Umbilical cord (tissue), 2 donors: ENCODE measurements around the gene STH. TPM values are rescaled to one million over a fixed set of nuclear protein-coding genes. Genes with fewer than 3 reads are reported as not detected.

ENCODE experiments used
- DNase-seq: peaks from one replicate; pipeline ENCODE4 v3.0.0-alpha.2; 2015; ENCODE audit warnings: low spot score
- total RNA-seq: library from RNA; depleted of rRNA; stranded (reverse); fragments of >200 nt; gene quantifications from one replicate; pipeline ENCODE4 v1.2.3, GENCODE V29; 2014; ENCODE audit warnings: low replicate concordance; ENCODE audit not compliant: insufficient read depth

STH gene
- total RNA-seq, 1 donor from 2014 or later: not detected

DNA sequence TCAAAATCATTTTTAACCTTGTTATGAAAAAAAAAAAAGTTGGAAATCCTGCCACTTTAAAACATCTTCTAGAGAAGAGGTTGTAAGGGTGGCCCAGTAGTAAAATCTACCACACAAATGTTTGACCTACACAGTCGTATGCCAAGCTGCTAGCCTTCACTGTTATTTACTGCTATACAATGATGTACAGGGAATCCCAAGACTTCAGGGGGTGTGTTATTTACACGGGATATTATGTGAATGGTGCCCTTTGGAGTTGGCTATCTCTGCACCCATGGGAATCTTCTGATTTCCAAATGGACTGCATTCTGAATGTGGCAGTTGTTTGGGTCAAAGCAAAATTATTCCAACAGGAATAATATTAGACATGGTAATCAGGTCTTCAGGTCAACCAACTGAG, 45.9 kb downstream of the STH start:
- DNase-seq: no peak

DNA sequence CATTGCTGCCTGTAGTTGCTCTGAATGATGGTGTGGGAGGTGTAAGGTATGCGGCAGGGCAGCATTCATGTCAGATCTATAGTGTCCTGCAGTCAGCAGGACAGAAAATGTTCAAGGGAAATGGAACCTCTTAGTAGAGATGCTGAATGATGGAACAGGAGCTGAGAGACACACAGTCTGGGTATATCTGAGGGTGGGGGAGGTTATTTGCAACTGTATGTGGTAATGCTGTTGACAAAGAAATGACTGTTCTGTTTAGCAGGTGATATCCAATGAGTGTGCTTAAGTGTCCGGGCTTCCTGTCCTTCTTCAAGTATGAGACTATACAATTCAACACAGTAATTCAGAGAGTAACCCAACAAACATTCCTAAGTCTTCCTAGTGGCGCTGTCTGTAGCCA, 46.6 kb downstream of the STH start:
- no peak for DNase-seq

DNA sequence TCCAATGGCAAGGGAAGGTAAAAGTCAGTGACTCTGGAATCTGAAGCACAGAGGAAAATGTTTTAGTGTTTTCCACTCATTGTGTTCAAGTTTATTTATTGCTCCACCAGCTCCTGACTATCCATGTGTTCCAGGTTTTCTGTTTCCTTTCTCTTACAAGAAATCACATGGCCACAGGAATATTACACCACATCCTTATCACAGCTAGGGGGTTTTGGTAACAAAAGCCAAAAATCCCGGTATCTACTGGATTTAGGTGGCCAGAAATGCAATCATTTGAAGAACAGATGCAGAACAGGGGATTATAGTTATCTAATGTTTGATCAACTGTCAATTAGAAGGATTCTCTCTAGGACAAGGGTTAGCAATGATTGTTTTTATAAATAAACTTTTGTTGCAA, 47.9 kb downstream of the STH start:
- DNase-seq: no peak

DNA sequence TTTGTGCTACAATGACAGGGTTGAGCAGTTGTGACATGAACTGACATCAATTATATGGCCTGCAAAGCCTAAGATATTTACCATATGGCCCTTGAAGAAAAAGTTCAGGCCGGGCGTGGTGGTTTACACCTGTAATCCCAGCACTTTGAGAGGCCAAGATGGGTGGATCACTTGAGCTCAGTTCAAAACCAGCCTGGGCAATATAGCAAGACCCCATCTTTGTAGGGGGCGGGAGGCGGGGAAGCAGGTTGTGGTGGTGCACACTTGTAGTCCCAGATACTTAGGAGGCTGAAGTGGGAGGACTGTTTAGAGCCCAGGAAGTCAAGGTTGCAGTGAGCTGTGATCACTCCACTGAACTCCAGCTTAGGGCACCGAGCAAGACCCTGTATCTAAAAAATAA, 48.3 kb downstream of the STH start:
- no peak for DNase-seq

DNA sequence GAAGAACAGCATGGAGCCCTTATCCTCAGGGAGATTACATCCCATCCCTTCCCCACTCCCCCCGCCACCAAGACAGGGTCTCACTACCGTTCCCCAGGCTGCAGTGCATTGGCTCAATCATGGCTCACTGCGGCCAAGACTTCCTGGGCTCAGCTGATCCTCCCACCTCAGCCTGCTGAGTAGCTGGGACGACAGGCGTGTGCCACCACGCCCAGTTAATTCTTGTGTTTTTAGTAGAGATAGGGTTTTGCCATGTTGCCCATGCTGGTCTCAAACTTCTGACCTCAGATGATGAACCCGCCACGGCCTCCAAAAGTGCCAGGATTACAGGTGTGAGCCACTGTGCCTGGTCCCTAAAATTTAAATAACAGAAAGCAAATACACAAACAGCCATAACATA, 48.8 kb downstream of the STH start:
- no peak for DNase-seq

Other genes starting within 250 kb of the STH start
- 3.9 TPM for gene CRHR1, start 214.9 kb upstream of the STH start, total RNA-seq
- 3.1 TPM for gene SPPL2C, start 154.4 kb upstream of the STH start, total RNA-seq
- 1.7 TPM for gene MAPT, start 104.7 kb upstream of the STH start, total RNA-seq
- gene KANSL1, start 194.2 kb downstream of the STH start, total RNA-seq: 83.5 TPM